NCI-H1417 (cell line): Measurements from ENCODE around the gene DCLK3.
A peak's percentile ranks its signal among the peaks of the same experiment; 100 is the strongest.

Experiments used
- DNase-seq, 3 experiments: peaks; one replicate each; lab custom pipeline; 2025; lab: John Stamatoyannopoulos, UW

DCLK3 gene

GRCh38 chr3:36769926-36770325, 5.6 kb upstream of the DCLK3 start:
- no peak for DNase-seq

- no peak for DNase-seq
Measured at GRCh38 chr3:36765104-36765503, 751 bp upstream of the DCLK3 start.

GRCh38 chr3:36764704-36765038, 318 bp upstream of the DCLK3 start:
- no peak for DNase-seq

- peak in 2 of 3 experiments; percentile 7 to 38 for DNase-seq
Measured at GRCh38 chr3:36762918-36763849, 1.2 kb downstream of the DCLK3 start.

- no peak for DNase-seq
Measured at GRCh38 chr3:36761779-36762178, 2.6 kb downstream of the DCLK3 start.

GRCh38 chr3:36756269-36756668, 8.1 kb downstream of the DCLK3 start:
- DNase-seq = no peak

- DNase-seq = no peak
Measured at GRCh38 chr3:36751326-36751725, 13.0 kb downstream of the DCLK3 start.

GRCh38 chr3:36750737-36751136, 13.6 kb downstream of the DCLK3 start:
- no peak for DNase-seq

- DNase-seq = no peak
Measured at GRCh38 chr3:36744763-36745162, 19.6 kb downstream of the DCLK3 start.

- no peak for DNase-seq
Measured at GRCh38 chr3:36743826-36744225, 20.5 kb downstream of the DCLK3 start.

GRCh38 chr3:36741285-36741684, 23.1 kb downstream of the DCLK3 start:
- peak in 1 of 3 experiments; percentile 0 for DNase-seq

- DNase-seq = no peak
Measured at GRCh38 chr3:36740787-36741186, 23.6 kb downstream of the DCLK3 start.

- DNase-seq = no peak
Measured at GRCh38 chr3:36738702-36739101, 25.7 kb downstream of the DCLK3 start.

- no peak for DNase-seq
Measured at GRCh38 chr3:36736301-36736700, 28.1 kb downstream of the DCLK3 start.

GRCh38 chr3:36734742-36735141, 29.6 kb downstream of the DCLK3 start:
- no peak for DNase-seq

- DNase-seq = peak in 1 of 3 experiments; percentile 4
Measured at GRCh38 chr3:36733723-36734122, 30.6 kb downstream of the DCLK3 start.

GRCh38 chr3:36733162-36733696, 31.1 kb downstream of the DCLK3 start:
- peak in 1 of 3 experiments; percentile 2 for DNase-seq

GRCh38 chr3:36730966-36731365, 33.4 kb downstream of the DCLK3 start:
- no peak for DNase-seq

- peak; percentile 6 to 71 (median 24) for DNase-seq
Measured at GRCh38 chr3:36729204-36730056, 34.9 kb downstream of the DCLK3 start.

GRCh38 chr3:36714343-36715086, 49.8 kb downstream of the DCLK3 start:
- DNase-seq = no peak

- DNase-seq = no peak
Measured at GRCh38 chr3:36713904-36714303, 50.4 kb downstream of the DCLK3 start.

- DNase-seq = no peak
Measured at GRCh38 chr3:36710606-36711005, 53.7 kb downstream of the DCLK3 start.
